A204.1 (cell line): ENCODE data around the gene PHYKPL.

Experiments
- FAIRE-seq: peaks from 2 replicates; lab custom pipeline; 2012; peaks lifted over from hg19 to GRCh38; lab: Jason Lieb, UNC

The PHYKPL gene

GRCh38 chr5:178232124-178232919 is at the start of gene PHYKPL:
TSS of gene PHYKPL (minus strand) at chr5:178232802. CDS start at chr5:178232550, 252 bp downstream.
- FAIRE-seq, result no peak

GRCh38 chr5:178282391-178282790 is 49.8 kb upstream of the PHYKPL start:
- no peak for FAIRE-seq

- no peak for FAIRE-seq
Measured at GRCh38 chr5:178281331-178281730, 48.7 kb upstream of the PHYKPL start.

GRCh38 chr5:178280631-178281030 is 48.0 kb upstream of the PHYKPL start:
- no peak for FAIRE-seq

- FAIRE-seq, result peak; percentile 9
Measured at GRCh38 chr5:178279723-178280438, 47.3 kb upstream of the PHYKPL start.

GRCh38 chr5:178279026-178279722 is 46.6 kb upstream of the PHYKPL start:
- FAIRE-seq, result no peak

GRCh38 chr5:178278358-178279023 is 45.9 kb upstream of the PHYKPL start:
- no peak for FAIRE-seq

- FAIRE-seq, result no peak
Measured at GRCh38 chr5:178277866-178278265, 45.3 kb upstream of the PHYKPL start.

GRCh38 chr5:178277346-178277745 is 44.7 kb upstream of the PHYKPL start:
- FAIRE-seq, result no peak

- FAIRE-seq, result no peak
Measured at GRCh38 chr5:178274781-178275537, 42.4 kb upstream of the PHYKPL start.

- FAIRE-seq, result no peak
Measured at GRCh38 chr5:178273665-178274541, 41.3 kb upstream of the PHYKPL start.

- FAIRE-seq, result no peak
Measured at GRCh38 chr5:178273041-178273440, 40.4 kb upstream of the PHYKPL start.

- FAIRE-seq, result no peak
Measured at GRCh38 chr5:178272591-178272990, 40.0 kb upstream of the PHYKPL start.

- no peak for FAIRE-seq
Measured at GRCh38 chr5:178271726-178272479, 39.3 kb upstream of the PHYKPL start.

GRCh38 chr5:178271231-178271630 is 38.6 kb upstream of the PHYKPL start:
- FAIRE-seq, result no peak

GRCh38 chr5:178269499-178269898 is 36.9 kb upstream of the PHYKPL start:
- FAIRE-seq, result no peak

GRCh38 chr5:178267876-178268275 is 35.3 kb upstream of the PHYKPL start:
- FAIRE-seq, result no peak

- no peak for FAIRE-seq
Measured at GRCh38 chr5:178267245-178267644, 34.6 kb upstream of the PHYKPL start.

- FAIRE-seq, result no peak
Measured at GRCh38 chr5:178266581-178266980, 34.0 kb upstream of the PHYKPL start.

GRCh38 chr5:178265746-178266145 is 33.1 kb upstream of the PHYKPL start:
- no peak for FAIRE-seq
